Frontal cortex (tissue), 4 donors: ENCODE data around the gene TBC1D22A. TPM values are rescaled to one million over a fixed set of nuclear protein-coding genes. Genes with fewer than 3 reads are reported as not detected.

ENCODE experiments used
- DNase-seq, 2 donors: peaks; one replicate each; pipeline ENCODE4 v3.0.0; 2012; ENCODE audit warnings: low spot score in 2 of 2
- FAIRE-seq: peaks from 2 replicates; lab custom pipeline; 2012; peaks lifted over from hg19 to GRCh38; lab: Jason Lieb, UNC
- total RNA-seq: library from RNA; depleted of rRNA; stranded (reverse); fragments of >200 nt; gene quantifications from one replicate; pipeline ENCODE4 v1.2.3, GENCODE V29; 2014
- donor health status: control.
- donor health status: control.
- donor health status: control.

TBC1D22A gene
- total RNA-seq, 1 donor from 2014 or later = 5.3 TPM

GRCh38 chr22:46993633-46994032 lies 231.2 kb downstream of the TBC1D22A start:
- FAIRE-seq (no peak), DNase-seq (no peak)

- FAIRE-seq = no peak
These were observed 231.8 kb downstream of the TBC1D22A start for GRCh38 chr22:46994265-46994664.

GRCh38 chr22:46994983-46995382 lies 232.5 kb downstream of the TBC1D22A start:
- FAIRE-seq = no peak
- no peak for DNase-seq

More at GRCh38 chr22:46994265-46994664, 231.8 kb downstream of the TBC1D22A start:
- no peak for DNase-seq

- no peak for DNase-seq
These were observed 233.3 kb downstream of the TBC1D22A start for GRCh38 chr22:46995501-46996360.

GRCh38 chr22:46996595-46997310 lies 234.3 kb downstream of the TBC1D22A start:
- no peak for FAIRE-seq
- DNase-seq = no peak

More at GRCh38 chr22:46995501-46996360, 233.3 kb downstream of the TBC1D22A start:
- FAIRE-seq = no peak

GRCh38 chr22:46997311-46997970 lies 235.0 kb downstream of the TBC1D22A start:
- no peak for FAIRE-seq
- DNase-seq = no peak

- DNase-seq (no peak), FAIRE-seq (no peak)
These were observed 235.9 kb downstream of the TBC1D22A start for GRCh38 chr22:46998331-46998730.

- no peak for DNase-seq
- no peak for FAIRE-seq
These were observed 237.8 kb downstream of the TBC1D22A start for GRCh38 chr22:47000256-47000655.

GRCh38 chr22:47000888-47001287 lies 238.4 kb downstream of the TBC1D22A start:
- FAIRE-seq = no peak
- no peak for DNase-seq

GRCh38 chr22:47001288-47001687 lies 238.8 kb downstream of the TBC1D22A start:
- no peak for FAIRE-seq
- DNase-seq = no peak

- FAIRE-seq (no peak), DNase-seq (no peak)
These were observed 240.2 kb downstream of the TBC1D22A start for GRCh38 chr22:47002692-47003091.

GRCh38 chr22:47005506-47006408 lies 243.3 kb downstream of the TBC1D22A start:
- FAIRE-seq (no peak), DNase-seq (no peak)

GRCh38 chr22:47006433-47006832 lies 244.0 kb downstream of the TBC1D22A start:
- DNase-seq = no peak
- no peak for FAIRE-seq

- DNase-seq = no peak
- FAIRE-seq = no peak
These were observed 244.4 kb downstream of the TBC1D22A start for GRCh38 chr22:47006869-47007268.

GRCh38 chr22:47007496-47007895 lies 245.0 kb downstream of the TBC1D22A start:
- no peak for DNase-seq
- no peak for FAIRE-seq

- FAIRE-seq = no peak
- DNase-seq = no peak
These were observed 245.9 kb downstream of the TBC1D22A start for GRCh38 chr22:47008208-47008885.

GRCh38 chr22:47009304-47010101 lies 247.1 kb downstream of the TBC1D22A start:
- DNase-seq = no peak
- no peak for FAIRE-seq

GRCh38 chr22:47010211-47010610 lies 247.8 kb downstream of the TBC1D22A start:
- FAIRE-seq (no peak), DNase-seq (no peak)
